Activated CD8-positive, alpha-beta memory T cell treated with anti-CD3 and anti-CD28 coated beads, Interleukin-2, amount 10 ng/mL, durations not matched to agents 7 days and 5 days (primary cell): ENCODE data around the gene PKP4. TPM values are rescaled to one million over a fixed set of nuclear protein-coding genes. Genes with fewer than 3 reads are reported as not detected.

Source experiments
- ATAC-seq: fragments of 150-1000 bp; cut with Tn5 transposase; one replicate; pipeline ENCODE4 v1.10.0; 2021; ENCODE audit warnings: moderate library complexity
- CTCF ChIA-PET: fragments of 350-600 bp; sonication (Branson Sonifier 250); formaldehyde crosslinking; loops from one replicate; lab custom pipeline; 2021; ENCODE audit warnings: antibody characterized with exemption; lab: Charles Lee
- DNase-seq: peaks from one replicate; pipeline ENCODE4 v3.0.0-alpha.2; 2020
- H3K27ac Mint-ChIP-seq: one replicate; pipeline ENCODE4 v1.8.0; 2021; ENCODE audit warnings: mild to moderate bottlenecking, mixed read lengths
- H3K27me3 Mint-ChIP-seq: one replicate; pipeline ENCODE4 v1.8.0; 2021; ENCODE audit warnings: mixed read lengths
- H3K36me3 Mint-ChIP-seq: one replicate; pipeline ENCODE4 v1.8.0; 2021; ENCODE audit warnings: mild to moderate bottlenecking, mixed read lengths
- H3K4me1 Mint-ChIP-seq: one replicate; pipeline ENCODE4 v1.8.0; 2021; ENCODE audit warnings: mixed read lengths
- H3K4me3 Mint-ChIP-seq: one replicate; pipeline ENCODE4 v1.8.0; 2021; ENCODE audit warnings: mild to moderate bottlenecking, moderate library complexity, mixed read lengths
- H3K9me3 Mint-ChIP-seq: one replicate; pipeline ENCODE4 v1.8.0; 2022; ENCODE audit warnings: low read depth, mixed read lengths
- total RNA-seq, 2 experiments: library from RNA; stranded (reverse); gene quantifications; one replicate each; pipeline ENCODE4 v1.2.3, GENCODE V29; 2021

The PKP4 gene
- total RNA-seq, 2 experiments from 2014 or later, result 32.0 to 40.6 TPM

DNA sequence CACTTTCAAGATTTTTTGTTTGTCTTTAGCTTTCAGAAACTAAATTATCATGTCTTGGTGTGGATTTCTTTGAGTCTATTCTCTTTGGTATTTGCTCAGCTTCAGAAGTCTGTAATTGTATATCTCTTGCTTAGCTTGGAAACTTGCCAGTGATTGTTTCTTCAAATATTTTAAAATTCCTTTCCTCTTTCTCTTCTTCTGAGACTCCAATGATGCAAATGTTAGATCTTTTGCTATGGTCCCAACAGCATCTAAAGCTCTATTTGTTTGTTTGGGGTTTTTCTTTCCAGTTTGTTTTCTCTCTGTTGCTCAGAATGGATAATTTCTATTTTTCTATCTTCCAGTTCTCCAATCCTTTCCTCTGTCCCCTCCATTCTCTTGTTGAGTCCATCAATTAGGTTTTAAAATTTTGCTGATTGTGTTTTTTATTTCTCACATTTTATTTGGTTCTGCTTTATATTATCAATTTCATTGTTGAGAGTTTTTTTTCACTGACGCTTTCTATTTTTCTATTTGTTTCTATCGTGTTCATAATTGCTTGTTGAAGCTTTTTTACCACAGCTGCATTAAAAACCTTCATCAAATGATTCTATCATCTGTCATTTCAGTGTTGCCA, 256.9 kb downstream of the PKP4 start:
- Mint-ChIP-seq H3K4me1 (no peaks in the 10 kb centered on the region), H3K9me3 (peaks cover 3% of the 10 kb centered on the region)
- ATAC-seq, result no peak

DNA sequence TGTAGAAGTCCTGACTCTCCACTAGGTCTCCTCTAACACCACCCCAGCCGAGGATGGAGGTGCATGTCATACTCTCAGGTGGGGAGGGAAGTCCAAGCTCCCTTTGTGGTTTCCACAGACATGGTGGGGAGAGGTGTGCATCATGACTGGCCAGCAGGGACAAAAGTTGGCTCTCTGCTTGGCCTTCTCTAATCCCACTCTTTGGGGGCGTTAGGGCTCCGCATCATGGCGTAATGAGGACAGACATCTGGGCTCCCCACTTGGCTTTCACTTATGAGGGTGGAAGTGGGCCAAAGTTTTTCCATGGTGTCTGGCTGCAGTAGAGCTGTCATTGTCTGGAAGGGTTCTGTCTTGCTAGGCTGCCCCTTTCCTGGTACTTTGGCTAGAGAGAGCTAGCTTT, 257.7 kb downstream of the PKP4 start:
- no peaks in the 10 kb centered on the region for H3K36me3 Mint-ChIP-seq
- ATAC-seq (no peak), DNase-seq (no peak)
- no peak overlapping the region for H3K27ac Mint-ChIP-seq
- no peaks in the 10 kb centered on the region for H3K4me1 Mint-ChIP-seq
- peaks cover 6% of the 10 kb centered on the region for H3K27me3 Mint-ChIP-seq
- CTCF ChIA-PET, result no interaction called here
- peaks cover 3% of the 10 kb centered on the region for H3K9me3 Mint-ChIP-seq
- no peak overlapping the region for H3K4me3 Mint-ChIP-seq

More for the DNA sequence above, 256.9 kb downstream of the PKP4 start:
- CTCF ChIA-PET, result no interaction called here
- H3K4me3 Mint-ChIP-seq, result no peak overlapping the region
- H3K36me3 Mint-ChIP-seq, result no peaks in the 10 kb centered on the region
- peaks cover 6% of the 10 kb centered on the region for H3K27me3 Mint-ChIP-seq
- no peak overlapping the region for H3K27ac Mint-ChIP-seq
- DNase-seq, result no peak

DNA sequence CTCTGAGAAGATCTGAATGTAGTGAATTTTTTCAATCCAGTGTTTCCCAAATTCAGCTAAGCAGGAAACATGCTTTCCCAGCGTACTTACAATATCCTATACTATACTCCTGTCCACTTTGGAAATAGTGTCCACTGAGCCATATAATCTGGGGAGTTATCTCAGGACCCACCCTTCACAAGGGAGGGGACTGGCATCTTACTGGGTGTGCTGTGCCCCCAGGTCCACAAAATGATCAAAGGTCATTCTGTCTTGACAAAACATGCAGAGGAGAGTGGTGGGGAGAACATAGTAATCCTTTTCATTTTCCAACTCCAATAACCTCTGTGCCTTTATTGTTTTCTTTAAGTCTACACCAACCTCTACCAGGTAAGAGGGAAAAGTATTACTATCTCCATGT, 258.6 kb downstream of the PKP4 start:
- Mint-ChIP-seq H3K9me3 (peaks cover 3% of the 10 kb centered on the region), H3K4me1 (no peaks in the 10 kb centered on the region), H3K27me3 (peaks cover 4% of the 10 kb centered on the region), H3K4me3 (no peak overlapping the region), H3K27ac (no peak overlapping the region), H3K36me3 (no peaks in the 10 kb centered on the region)
- no peak for DNase-seq
- no peak for ATAC-seq
- CTCF ChIA-PET, result no interaction called here

DNA sequence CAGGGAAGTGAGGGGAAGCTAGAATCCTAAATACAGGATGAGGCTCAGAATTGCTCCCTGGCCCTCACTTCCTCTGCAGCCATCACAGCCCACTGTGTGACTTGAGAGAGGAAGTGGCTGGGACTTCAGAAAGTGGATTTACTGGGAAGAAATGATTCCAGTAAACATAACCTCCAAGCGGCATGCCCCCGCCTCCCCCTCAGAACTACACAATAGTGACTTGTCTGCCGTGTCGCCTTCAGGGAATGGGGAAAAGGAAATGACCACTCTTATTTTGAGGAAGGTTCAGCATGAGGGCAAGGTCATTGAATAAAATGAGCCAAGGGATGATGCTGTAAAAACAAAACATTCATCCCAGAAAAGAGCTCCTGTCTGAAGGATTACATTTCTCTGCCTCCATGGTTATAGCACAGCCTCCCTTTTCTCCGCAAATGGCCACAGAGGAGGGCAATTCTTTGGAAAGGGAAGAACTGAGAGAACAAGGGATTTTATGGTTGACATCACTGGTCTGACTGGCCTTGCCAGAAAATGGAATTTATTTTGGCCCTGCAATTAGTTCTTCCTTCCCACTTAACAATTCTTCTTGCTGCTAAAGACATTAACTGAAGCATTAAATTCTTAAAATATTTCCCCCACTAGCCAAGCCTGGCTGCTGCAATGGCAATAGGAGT, 259.5 kb downstream of the PKP4 start:
- CTCF ChIA-PET, result no interaction called here
- no peak for DNase-seq
- Mint-ChIP-seq H3K36me3 (no peaks in the 10 kb centered on the region), H3K27ac (no peak overlapping the region), H3K9me3 (peaks cover 3% of the 10 kb centered on the region), H3K27me3 (peaks cover 4% of the 10 kb centered on the region), H3K4me3 (no peak overlapping the region), H3K4me1 (no peaks in the 10 kb centered on the region)
- ATAC-seq, result no peak

DNA sequence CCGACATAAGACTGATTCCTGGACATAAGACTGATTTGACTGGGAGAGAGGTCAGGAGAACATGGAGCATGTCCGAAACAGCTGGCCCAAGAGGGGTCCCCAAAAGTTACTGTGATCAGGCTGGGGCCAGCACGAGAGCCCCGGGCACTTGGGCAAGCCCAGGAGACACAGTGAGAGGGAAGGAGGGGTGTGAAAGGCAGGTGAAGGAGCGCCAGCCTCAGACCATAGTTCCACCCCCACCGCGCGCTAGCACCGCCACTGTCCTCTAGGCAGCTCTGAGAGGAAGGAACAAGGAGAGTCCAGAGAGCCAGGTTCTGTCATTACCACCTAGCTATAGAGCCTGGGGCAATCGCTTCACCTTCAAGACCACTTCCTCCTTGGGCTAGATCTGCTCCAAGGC, 260.2 kb downstream of the PKP4 start:
- no peaks in the 10 kb centered on the region for H3K36me3 Mint-ChIP-seq
- peaks cover 4% of the 10 kb centered on the region for H3K27me3 Mint-ChIP-seq
- no peak overlapping the region for H3K4me3 Mint-ChIP-seq
- peaks cover 3% of the 10 kb centered on the region for H3K9me3 Mint-ChIP-seq
- no peaks in the 10 kb centered on the region for H3K4me1 Mint-ChIP-seq
- no peak overlapping the region for H3K27ac Mint-ChIP-seq
- CTCF ChIA-PET, result no interaction called here
- DNase-seq, result no peak
- ATAC-seq, result no peak

DNA sequence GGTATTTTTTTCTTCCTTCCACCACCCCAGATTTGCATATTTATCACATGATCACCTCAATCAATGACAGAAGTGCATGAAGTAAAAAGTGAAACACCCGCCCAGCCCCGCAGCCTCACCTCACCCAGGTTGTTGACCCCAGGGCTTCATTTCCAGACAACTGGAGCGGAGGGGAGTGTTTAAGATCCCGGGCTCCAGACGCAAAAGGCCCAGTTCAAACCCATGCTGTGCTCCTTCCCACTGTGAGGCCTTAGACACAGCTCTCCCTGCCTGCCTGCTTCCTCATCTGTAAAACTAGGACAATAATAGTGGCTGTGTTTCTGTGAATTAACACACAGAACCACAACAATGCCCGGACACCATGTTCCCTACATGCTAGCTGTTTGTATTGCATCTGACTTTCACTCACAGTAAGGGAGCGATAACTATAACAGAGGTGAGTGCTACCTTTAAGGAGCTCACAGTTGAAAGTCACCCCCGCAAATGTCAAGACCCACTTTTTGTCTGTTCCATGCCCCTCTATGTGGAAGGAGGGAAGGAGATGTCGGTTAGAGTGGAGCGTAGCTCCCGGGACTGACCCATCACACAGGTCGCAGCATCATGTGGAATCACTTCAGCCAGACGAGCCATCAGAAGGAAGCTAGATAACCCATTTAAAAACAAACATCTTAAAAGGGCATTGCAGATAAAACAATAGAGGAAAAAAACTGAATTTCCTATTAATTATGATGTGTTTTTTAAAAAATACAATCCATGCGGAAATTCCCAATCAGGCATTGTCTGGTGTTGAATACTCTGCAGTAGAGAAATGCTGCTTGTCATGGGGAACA, 260.8 kb downstream of the PKP4 start:
- CTCF ChIA-PET, result interaction anchor here (0.6 kb wide), 1 partner anchor 1382 kb away, joined by 5 read pairs; no protein-coding TSS in a partner anchor
- ATAC-seq (no peak), DNase-seq (no peak)
- Mint-ChIP-seq H3K36me3 (no peaks in the 10 kb centered on the region), H3K27ac (no peak overlapping the region), H3K27me3 (peaks cover 4% of the 10 kb centered on the region), H3K4me3 (no peak overlapping the region), H3K9me3 (peaks cover 3% of the 10 kb centered on the region), H3K4me1 (no peaks in the 10 kb centered on the region)

DNA sequence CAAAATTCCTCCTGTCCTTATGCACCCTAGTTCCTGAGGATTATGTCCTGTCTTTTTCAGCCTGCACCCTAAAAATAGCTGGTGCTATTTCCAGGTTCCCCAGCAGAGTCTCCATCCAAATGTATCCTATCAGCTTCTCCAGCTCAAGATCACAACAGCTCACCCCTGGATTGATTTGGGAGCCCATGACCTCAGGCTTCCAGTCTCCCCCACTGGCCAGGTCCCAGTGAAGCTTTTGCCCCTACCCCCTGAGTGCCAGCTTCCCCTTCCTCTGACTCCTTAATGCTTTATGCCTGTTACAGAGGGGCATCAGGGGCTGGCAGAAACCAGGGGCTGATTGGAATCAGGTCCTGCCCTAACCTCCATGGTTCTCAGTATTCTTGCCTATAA, 261.4 kb downstream of the PKP4 start:
- peaks cover 3% of the 10 kb centered on the region for H3K9me3 Mint-ChIP-seq
- no peak overlapping the region for H3K4me3 Mint-ChIP-seq
- no peaks in the 10 kb centered on the region for H3K36me3 Mint-ChIP-seq
- CTCF ChIA-PET, result interaction anchor here (0.6 kb wide), 1 partner anchor 1381 kb away, joined by 5 read pairs; no protein-coding TSS in a partner anchor
- ATAC-seq (no peak), DNase-seq (no peak)
- H3K4me1 Mint-ChIP-seq, result no peaks in the 10 kb centered on the region
- H3K27ac Mint-ChIP-seq, result no peak overlapping the region
- peaks cover under 1% of the 10 kb centered on the region for H3K27me3 Mint-ChIP-seq

DNA sequence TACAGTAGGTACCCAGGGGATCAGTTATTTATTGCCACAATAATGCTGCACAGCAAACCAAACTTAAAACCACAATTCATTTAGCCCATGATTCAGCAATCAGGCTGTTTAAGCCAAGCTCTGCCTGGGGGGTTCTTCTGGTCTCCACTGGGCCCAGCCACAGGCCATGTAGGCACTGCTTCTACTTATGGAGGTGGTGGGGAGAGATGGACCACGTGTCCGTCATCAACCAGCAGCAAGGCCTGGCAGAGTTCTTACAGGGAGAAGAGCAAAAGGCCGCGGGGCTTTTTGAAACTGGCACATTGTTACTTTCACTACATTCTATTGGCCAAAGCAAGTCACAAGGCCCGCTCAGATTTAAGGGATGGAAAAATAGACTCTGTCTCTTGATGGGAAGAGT, 262.1 kb downstream of the PKP4 start:
- CTCF ChIA-PET, result no interaction called here
- no peak for ATAC-seq
- H3K27ac Mint-ChIP-seq, result no peak overlapping the region
- no peaks in the 10 kb centered on the region for H3K36me3 Mint-ChIP-seq
- no peaks in the 10 kb centered on the region for H3K9me3 Mint-ChIP-seq
- H3K27me3 Mint-ChIP-seq, result no peaks in the 10 kb centered on the region
- no peak for DNase-seq
- H3K4me3 Mint-ChIP-seq, result no peak overlapping the region
- H3K4me1 Mint-ChIP-seq, result no peaks in the 10 kb centered on the region

DNA sequence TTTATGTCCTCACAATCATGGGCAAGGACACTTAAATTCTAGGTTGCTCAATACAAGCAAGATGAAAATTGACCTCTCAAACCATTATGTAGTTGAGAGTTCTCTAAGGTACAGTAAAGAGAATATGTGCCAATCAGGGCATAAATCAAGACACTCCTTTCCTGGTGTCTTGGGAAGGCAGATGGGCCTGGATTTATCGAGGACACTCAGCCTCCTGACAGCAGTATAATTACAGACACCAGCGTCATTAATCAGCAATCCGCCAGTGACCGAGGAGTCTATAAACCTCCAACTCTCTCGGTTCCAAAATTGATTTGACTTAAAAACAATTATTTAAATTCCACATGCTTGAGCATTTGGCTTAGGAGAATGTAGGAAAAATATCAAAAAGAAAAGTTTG, 262.7 kb downstream of the PKP4 start:
- CTCF ChIA-PET, result no interaction called here
- ATAC-seq (no peak), DNase-seq (no peak)
- no peaks in the 10 kb centered on the region for H3K27me3 Mint-ChIP-seq
- no peaks in the 10 kb centered on the region for H3K9me3 Mint-ChIP-seq
- no peaks in the 10 kb centered on the region for H3K36me3 Mint-ChIP-seq
- no peaks in the 10 kb centered on the region for H3K4me1 Mint-ChIP-seq
- no peak overlapping the region for H3K4me3 Mint-ChIP-seq
- H3K27ac Mint-ChIP-seq, result no peak overlapping the region

DNA sequence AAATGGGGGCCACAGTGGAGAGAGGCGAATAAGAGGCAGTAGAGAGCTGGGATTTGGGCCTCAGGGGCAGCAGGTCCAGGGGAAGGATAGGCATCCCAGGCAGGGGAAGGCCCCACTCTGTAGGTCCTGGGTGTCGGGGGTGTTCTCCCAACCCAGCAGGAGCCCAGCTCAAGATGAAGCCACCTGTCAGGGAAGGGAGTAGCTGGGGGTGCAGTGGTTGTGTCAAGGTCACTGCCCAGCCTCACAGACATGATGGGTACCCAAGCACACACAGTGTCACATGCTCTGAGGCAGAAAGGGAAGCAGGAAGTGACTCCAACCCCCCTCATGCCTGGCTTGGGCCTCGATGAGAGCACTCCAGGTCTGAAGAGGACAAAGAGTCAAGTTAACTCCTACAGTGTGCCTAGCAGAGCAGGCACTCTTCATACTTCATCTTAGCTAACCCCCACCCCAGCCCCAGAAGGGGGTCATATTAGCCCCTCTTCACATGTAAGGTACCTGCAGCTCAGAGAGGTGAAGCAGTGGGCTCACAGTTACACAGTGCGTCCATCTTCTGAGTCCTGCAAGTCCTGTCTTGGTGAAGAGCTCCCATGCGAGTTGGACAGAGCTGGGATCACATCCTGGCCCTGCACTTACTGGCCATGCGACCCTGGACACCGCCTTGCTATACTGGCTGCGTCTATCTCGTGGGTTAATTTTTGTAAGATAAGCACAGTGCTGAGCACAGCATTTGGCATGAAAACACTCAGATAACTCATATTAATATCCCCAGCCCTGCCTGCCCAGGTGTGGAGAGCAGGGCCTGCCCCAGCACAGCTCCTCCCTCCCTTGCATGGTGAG, 265.7 kb downstream of the PKP4 start:
- no peaks in the 10 kb centered on the region for H3K27me3 Mint-ChIP-seq
- no peak overlapping the region for H3K4me3 Mint-ChIP-seq
- H3K9me3 Mint-ChIP-seq, result no peaks in the 10 kb centered on the region
- H3K27ac Mint-ChIP-seq, result no peak overlapping the region
- DNase-seq (no peak), ATAC-seq (no peak)
- H3K4me1 Mint-ChIP-seq, result no peaks in the 10 kb centered on the region
- H3K36me3 Mint-ChIP-seq, result no peaks in the 10 kb centered on the region
- CTCF ChIA-PET, result no interaction called here

DNA sequence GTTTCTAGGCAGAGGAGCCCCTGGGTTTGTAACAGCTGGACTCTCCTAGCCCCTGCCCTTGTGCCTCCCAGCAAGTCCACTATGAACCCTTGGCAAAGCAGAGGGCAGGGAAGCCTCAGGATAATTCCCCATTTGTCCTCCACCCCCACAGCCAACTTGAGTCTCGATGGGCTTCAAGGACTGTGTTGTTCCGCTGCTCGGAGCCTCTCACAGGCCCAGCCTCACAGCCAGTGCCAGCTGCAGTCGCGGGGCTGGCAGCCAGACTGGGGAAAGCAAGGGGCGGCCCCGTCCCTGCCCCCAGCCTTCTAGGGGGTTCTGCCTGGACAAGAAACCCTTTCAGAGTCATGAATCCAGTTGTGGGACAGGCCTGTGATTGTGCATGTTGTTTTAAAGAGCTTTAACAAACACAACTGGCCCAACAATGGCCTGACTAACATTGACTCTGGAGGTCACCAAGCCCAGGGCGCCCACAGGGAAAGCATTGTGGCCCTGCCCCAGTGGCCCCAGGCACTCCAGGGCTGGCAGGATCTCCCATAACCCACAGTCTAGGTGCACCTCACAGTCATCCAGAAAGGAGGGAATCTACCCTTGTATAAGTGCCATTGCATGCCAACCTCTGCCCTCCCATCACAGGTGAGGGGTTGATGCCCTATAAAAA, 266.6 kb downstream of the PKP4 start:
- H3K36me3 Mint-ChIP-seq, result no peaks in the 10 kb centered on the region
- no peak overlapping the region for H3K27ac Mint-ChIP-seq
- no peaks in the 10 kb centered on the region for H3K27me3 Mint-ChIP-seq
- no peak for ATAC-seq
- DNase-seq, result no peak
- no peaks in the 10 kb centered on the region for H3K9me3 Mint-ChIP-seq
- H3K4me3 Mint-ChIP-seq, result no peak overlapping the region
- H3K4me1 Mint-ChIP-seq, result no peaks in the 10 kb centered on the region
- CTCF ChIA-PET, result no interaction called here

DNA sequence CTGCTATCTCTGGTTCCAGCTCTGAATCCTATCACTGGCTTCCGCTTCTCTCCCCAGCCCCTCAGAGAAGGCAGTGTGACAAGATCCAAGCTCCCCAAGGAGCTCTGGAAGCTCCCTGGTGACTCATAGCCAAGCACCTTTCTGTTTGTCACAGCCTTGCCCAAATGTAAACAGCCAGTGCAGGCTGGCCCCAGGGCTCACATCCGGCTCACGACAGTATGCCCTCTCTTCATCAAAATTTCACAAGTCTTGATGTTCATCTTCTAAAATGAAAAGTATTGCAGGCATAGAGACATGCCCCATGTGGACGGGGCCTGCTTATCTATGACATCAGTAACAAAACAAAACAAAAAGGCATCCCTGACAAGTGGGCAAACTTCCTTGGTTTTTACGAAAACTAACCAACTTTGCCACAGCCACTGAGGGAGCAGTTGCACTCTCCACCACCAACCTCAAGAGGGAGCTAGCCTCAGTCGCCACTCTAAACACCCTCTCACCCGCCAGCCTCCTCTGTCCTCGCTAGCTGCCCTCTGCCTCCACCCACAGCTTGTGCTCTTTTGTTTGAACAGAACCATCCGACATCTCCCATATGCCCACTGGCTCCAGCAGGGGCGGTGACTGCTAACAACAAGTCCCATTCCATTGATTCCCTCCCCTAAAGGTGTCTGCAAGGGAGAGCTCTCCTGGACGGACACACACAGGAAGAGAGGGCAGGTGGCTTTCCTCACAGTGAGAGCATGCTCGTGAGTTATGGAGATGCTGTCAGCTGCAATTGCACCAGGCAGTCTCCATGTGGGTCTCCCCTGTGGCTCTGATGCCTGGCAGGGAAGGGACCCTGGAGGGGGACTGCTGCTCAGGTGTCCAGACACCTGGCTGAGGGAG, 267.4 kb downstream of the PKP4 start:
- Mint-ChIP-seq H3K4me3 (no peak overlapping the region), H3K27me3 (no peaks in the 10 kb centered on the region), H3K9me3 (no peaks in the 10 kb centered on the region), H3K4me1 (no peaks in the 10 kb centered on the region), H3K36me3 (no peaks in the 10 kb centered on the region), H3K27ac (no peak overlapping the region)
- ATAC-seq, result no peak
- DNase-seq, result no peak
- CTCF ChIA-PET, result no interaction called here
